Gastroesophageal sphincter (tissue), 3 donors: ENCODE results near the gene VSTM2B.

Experiments used
- EP300 ChIP-seq: sonication (generic); formaldehyde crosslinking; IDR thresholded peaks from one replicate; pipeline ENCODE4 v1.6.1; 2017; ENCODE audit warnings: antibody characterized with exemption, mild to moderate bottlenecking
- POLR2A ChIP-seq, 2 donors: fragments of 450-650 bp; IDR thresholded peaks; one replicate each; pipeline ENCODE4 v1.6.1; 2017; ENCODE audit warnings: antibody characterized with exemption in 2 of 2, mild to moderate bottlenecking in 2 of 2, moderate library complexity in 1 of 2
- TF ChIP-seq, protein P1 (sequence below), 4 experiments: fragments of 200-600 bp in 2 of 4; fragments of 450-650 bp in 2 of 4; sonication (generic) in 1 of 4; IDR thresholded peaks; one replicate each; pipeline ENCODE4 v1.5.1; 2017 to 2019; ENCODE audit warnings: antibody characterized with exemption in 4 of 4, mild to moderate bottlenecking in 2 of 4, moderate library complexity in 2 of 4

DNA sequence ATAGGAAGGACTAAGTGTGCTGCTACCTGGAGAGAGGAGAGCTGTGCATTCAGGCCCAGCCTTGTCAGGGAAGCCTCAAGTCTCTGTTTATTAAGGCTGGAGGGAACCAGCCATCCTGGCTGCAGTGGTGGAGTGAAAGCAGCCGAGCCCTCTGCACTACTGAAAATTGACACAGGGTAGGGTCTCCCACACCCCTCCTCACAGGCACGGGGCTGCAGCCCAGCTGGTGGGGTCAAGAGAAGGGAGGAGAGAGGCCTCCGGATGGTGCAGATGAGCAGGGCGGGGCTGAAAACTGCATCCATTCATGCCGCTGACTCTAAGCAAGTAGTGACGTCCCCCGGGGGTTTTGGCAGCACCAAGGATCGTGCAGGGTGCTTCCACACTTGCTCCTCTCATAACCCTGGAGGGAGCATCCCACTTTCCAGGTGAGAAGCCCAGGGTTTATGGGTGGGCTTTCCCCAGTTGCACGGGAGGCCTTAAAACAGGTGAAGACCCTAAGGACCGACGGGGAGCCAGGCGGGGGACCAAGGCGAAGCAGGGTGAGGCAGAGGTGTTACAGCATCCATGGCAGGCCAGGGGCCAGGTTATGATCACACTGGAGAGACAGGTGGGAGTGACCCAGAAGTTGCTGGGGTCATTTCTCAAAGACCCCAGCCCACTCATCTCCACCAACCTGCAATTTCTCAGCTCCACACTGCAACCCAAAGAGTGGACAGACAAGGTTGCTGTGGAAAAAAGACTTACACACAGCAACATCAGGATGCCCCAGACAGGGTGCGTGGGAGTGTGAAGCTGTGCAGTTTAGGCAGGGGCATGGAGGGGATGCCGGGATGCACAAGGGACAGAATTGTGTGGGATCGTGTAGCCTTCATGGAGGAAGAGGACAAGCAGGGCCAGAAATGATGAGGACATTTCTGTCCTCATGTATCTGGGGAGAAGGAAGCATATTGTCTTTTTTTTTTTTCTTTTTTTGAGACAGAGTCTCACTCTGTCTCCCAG lies 36.8 kb downstream of the VSTM2B start:
- TF ChIP-seq, protein P1, sequence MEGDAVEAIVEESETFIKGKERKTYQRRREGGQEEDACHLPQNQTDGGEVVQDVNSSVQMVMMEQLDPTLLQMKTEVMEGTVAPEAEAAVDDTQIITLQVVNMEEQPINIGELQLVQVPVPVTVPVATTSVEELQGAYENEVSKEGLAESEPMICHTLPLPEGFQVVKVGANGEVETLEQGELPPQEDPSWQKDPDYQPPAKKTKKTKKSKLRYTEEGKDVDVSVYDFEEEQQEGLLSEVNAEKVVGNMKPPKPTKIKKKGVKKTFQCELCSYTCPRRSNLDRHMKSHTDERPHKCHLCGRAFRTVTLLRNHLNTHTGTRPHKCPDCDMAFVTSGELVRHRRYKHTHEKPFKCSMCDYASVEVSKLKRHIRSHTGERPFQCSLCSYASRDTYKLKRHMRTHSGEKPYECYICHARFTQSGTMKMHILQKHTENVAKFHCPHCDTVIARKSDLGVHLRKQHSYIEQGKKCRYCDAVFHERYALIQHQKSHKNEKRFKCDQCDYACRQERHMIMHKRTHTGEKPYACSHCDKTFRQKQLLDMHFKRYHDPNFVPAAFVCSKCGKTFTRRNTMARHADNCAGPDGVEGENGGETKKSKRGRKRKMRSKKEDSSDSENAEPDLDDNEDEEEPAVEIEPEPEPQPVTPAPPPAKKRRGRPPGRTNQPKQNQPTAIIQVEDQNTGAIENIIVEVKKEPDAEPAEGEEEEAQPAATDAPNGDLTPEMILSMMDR (IDR thresholded peaks at IDR 0.05), result no peak
- TF ChIP-seq POLR2A (IDR thresholded peaks at IDR 0.05) (no peak), EP300 (no peak)
